GM20000 (cell line): ENCODE measurements around the gene ASPHD2.
"Not testable (repeated sequence)": the region's sequence is repeated elsewhere in the genome, so short reads cannot be mapped to it uniquely, and the experiment has no call there.

ENCODE experiments used
- DNase-seq: peaks from one replicate; pipeline ENCODE4 v3.0.0; 2012; ENCODE audit warnings: low spot score
- CTCF ChIP-seq: IDR thresholded peaks from 2 replicates; pipeline ENCODE4 v1.5.1; 2012; ENCODE audit warnings: mild to moderate bottlenecking, control low read depth; ENCODE audit errors: extremely low read depth, missing control alignments

ASPHD2 gene

GRCh38 chr22:26401726-26402125, 27.3 kb upstream of the ASPHD2 start:
- no peak for TF ChIP-seq CTCF
- DNase-seq = no peak

GRCh38 chr22:26404851-26405421, 24.1 kb upstream of the ASPHD2 start:
- no peak for DNase-seq
- TF ChIP-seq CTCF = no peak

- TF ChIP-seq CTCF = no peak
- DNase-seq = no peak
Measured at GRCh38 chr22:26406118-26406517, 22.9 kb upstream of the ASPHD2 start.

- not testable (repeated sequence) for DNase-seq
Measured at GRCh38 chr22:26408562-26409220, 20.4 kb upstream of the ASPHD2 start.

GRCh38 chr22:26409719-26410335, 19.2 kb upstream of the ASPHD2 start:
- no peak for DNase-seq
- TF ChIP-seq CTCF = no peak

- DNase-seq = no peak
- no peak for TF ChIP-seq CTCF
Measured at GRCh38 chr22:26410386-26410785, 18.7 kb upstream of the ASPHD2 start.

GRCh38 chr22:26414347-26414746, 14.7 kb upstream of the ASPHD2 start:
- no peak for DNase-seq
- TF ChIP-seq CTCF = no peak

- no peak for TF ChIP-seq CTCF
- no peak for DNase-seq
Measured at GRCh38 chr22:26416256-26416655, 12.8 kb upstream of the ASPHD2 start.
